ENCODE measurements around the gene OR52W1. TPM values are rescaled to one million over a fixed set of nuclear protein-coding genes. Genes with fewer than 3 reads are reported as not detected.
"Not testable (repeated sequence)": the region's sequence is repeated elsewhere in the genome, so short reads cannot be mapped to it uniquely, and the experiment has no call there.

Gene OR52W1
- total RNA-seq, 2 donors from 2014 or later = not detected

DNA sequence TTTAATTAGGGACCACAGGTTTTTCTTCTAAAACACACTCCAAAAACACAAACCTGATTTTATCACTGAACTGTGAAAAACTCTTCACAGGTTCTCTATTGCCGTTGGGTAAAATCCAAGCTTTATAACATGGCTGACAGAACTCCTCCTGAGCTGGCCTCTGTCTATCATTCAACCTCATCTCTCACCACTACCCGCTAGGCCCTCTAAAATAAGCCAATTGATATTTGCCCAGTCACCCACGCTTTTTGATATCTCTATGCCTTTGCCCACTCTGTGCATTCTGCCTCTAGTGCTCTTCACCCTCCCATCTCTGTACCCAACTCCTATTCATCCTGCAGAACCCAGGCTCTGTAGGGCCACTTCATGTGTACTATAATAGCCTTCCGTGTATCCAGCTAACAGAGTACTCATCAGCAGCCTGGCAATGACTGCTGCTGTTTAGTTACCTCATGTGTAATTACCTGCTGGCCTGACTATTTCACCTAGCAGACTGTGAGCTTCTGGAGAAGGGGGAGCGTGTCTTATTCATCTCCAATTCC is 38.8 kb downstream of the OR52W1 start:
- H3K27ac Mint-ChIP-seq = no peak overlapping the region
- no peaks in the 10 kb centered on the region for H3K9me3 Mint-ChIP-seq
- ATAC-seq (no peak), DNase-seq (ENCODE audit: low spot score in 2 of 2) (no peak)
- H3K36me3 Mint-ChIP-seq = peaks cover 6 to 7% of the 10 kb centered on the region in 2 donors

DNA sequence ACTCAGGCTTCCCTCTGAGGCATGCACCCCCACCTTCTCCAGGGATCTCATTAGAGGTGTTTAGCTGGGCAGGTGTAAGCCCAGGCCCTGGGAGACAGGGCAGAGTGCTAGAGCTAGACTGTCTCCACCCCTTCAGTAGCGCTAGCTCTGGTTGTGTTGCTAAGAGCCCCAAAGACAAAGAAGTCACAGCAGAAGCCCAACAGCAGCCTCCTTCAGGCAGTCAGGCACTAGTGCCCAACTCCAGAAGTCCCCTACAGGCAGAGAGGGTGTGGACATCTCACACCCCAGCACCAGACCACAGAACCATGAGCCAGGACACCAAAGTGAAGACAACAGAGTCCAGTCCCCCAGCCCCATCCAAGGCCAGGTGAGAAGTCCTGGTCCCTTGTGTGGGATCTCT is 39.9 kb downstream of the OR52W1 start, which contains the start of gene CNGA4:
Gene CNGA4, plus strand, starts transcription at position 188 of the 400 bp plus-strand sequence. Its CDS starts 118 bp downstream, at position 306.
- DNase-seq (ENCODE audit: low spot score in 2 of 2) = no peak
- Mint-ChIP-seq H3K27ac (no peak within 1 kb of the TSS), H3K9me3 (no peaks in the 10 kb centered on the region), H3K36me3 (peaks cover 5 to 6% of the 10 kb centered on the region in 2 donors)
- no peak for ATAC-seq

DNA sequence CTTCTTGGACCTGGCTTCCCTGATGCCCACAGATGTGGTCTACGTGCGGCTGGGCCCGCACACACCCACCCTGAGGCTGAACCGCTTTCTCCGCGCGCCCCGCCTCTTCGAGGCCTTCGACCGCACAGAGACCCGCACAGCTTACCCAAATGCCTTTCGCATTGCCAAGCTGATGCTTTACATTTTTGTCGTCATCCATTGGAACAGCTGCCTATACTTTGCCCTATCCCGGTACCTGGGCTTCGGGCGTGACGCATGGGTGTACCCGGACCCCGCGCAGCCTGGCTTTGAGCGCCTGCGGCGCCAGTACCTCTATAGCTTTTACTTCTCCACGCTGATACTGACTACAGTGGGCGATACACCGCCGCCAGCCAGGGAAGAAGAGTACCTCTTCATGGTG is 41.1 kb downstream of the OR52W1 start:
- ATAC-seq (no peak), DNase-seq (ENCODE audit: low spot score in 2 of 2) (no peak)
- Mint-ChIP-seq H3K27ac (no peak overlapping the region), H3K9me3 (no peaks in the 10 kb centered on the region), H3K36me3 (no peaks in the 10 kb centered on the region)

DNA sequence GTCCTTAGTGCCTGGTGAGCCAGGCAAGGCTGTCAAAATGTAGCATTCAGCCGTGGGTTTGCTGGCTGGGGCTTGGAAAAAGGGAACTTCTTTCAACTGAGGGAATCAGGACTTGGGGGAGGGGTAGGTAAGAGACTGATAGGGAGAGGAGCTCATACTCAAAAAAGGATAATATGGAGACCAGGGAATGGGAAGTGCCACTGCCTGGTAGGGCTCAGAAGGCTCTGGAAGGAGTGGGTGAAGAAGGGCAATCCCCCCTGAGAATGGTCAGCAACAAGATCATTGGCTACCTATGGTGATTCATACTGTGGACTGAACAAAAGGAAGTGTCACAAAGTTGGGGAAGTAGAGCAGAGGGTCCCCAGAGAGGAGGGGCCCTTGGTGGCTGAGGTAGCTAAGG is 41.8 kb downstream of the OR52W1 start:
- DNase-seq (ENCODE audit: low spot score in 2 of 2) = no peak
- H3K36me3 Mint-ChIP-seq = no peaks in the 10 kb centered on the region
- H3K9me3 Mint-ChIP-seq = no peaks in the 10 kb centered on the region

DNA sequence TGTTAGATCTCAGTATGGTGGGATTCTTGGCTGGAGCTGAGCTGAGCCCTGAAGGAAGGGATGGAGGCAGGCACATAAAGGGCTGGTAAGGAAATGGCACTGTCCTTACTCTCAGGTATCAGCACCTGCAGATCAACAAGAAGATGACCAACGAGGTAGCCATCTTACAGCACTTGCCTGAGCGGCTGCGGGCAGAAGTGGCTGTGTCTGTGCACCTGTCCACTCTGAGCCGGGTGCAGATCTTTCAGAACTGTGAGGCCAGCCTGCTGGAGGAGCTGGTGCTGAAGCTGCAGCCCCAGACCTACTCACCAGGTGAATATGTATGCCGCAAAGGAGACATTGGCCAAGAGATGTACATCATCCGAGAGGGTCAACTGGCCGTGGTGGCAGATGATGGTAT is 42.3 kb downstream of the OR52W1 start:
- H3K27ac Mint-ChIP-seq = no peak overlapping the region
- H3K9me3 Mint-ChIP-seq = no peaks in the 10 kb centered on the region
- ATAC-seq (no peak), DNase-seq (ENCODE audit: low spot score in 2 of 2) (no peak)
- H3K36me3 Mint-ChIP-seq = no peaks in the 10 kb centered on the region

More for the DNA sequence above, 41.8 kb downstream of the OR52W1 start:
- H3K27ac Mint-ChIP-seq = no peak overlapping the region
- ATAC-seq = no peak

DNA sequence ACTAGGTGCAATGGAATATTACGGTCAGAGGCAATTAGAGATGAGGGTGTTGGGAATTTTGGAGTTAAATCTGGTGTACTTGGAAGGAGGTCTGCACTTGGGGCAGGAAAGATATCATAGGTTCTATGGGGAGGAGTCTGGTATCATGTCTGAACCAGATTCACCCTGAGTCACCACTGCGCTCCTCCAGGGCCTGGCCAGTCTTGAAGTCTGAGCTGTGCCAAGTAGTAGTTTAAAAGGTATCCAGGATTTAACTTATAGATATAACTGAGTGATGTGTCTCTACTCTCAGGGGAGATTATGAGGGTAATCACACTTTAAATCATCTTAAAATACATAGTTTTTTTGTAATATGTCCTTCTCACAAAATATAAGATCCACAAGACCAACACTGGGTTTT is 46.5 kb downstream of the OR52W1 start:
- no peak overlapping the region for H3K27ac Mint-ChIP-seq
- H3K9me3 Mint-ChIP-seq = no peaks in the 10 kb centered on the region
- ATAC-seq = no peak
- no peaks in the 10 kb centered on the region for H3K36me3 Mint-ChIP-seq
- DNase-seq (ENCODE audit: low spot score in 2 of 2) = no peak

DNA sequence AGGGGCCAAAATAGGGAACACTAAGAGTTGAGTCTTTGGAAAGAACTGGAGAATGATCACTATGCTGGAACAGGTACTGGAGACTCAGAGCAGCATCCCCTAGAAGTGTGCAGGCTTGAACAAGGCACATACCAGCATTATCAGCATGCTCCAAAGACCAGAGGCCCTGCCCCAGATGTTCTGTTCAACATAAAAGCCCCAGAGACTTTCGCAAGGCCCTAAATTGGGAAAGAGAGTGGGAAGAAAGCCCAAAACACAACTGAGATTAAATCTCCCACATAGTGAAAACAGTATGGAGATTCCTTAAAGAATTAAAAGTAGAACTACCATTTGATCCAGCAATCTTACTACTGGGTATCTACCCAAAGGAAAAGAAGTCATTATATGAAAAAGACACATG is 49.2 kb downstream of the OR52W1 start:
- Mint-ChIP-seq H3K36me3 (no peaks in the 10 kb centered on the region), H3K27ac (no peak overlapping the region), H3K9me3 (no peaks in the 10 kb centered on the region)
- DNase-seq (ENCODE audit: low spot score in 2 of 2) (no peak), ATAC-seq (no peak)

DNA sequence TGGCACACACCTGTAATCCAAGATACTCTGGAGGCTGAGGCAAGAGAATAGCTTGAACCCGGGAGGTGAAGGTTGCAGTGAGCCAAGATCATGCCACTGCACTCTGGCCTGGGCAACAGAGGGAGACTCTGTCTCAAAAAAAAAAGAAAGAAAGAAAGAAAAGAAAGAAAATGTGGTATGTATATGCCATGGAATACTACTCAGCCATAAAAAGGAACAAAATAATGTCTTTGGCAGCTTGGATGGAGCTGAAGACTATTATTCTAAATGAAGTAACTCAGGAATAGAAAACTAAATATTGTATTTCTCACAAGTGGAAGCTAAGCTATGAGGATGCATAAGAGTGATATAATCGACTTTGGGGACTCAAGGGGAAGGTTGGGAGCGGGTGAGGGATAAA is 49.9 kb downstream of the OR52W1 start:
- H3K27ac Mint-ChIP-seq; H3K9me3 Mint-ChIP-seq; H3K36me3 Mint-ChIP-seq; ATAC-seq; DNase-seq (ENCODE audit: low spot score in 2 of 2): not testable (repeated sequence)

Other genes with a start within 250 kb of the OR52W1 start
- not detected for gene OR56A5, start 230.7 kb upstream of the OR52W1 start, total RNA-seq
- not detected for gene OR52L1, start 212.2 kb upstream of the OR52W1 start, total RNA-seq
- under 1 TPM in 1 of 2 donors, not detected in 1; 0.12 TPM for gene OR56A4, start 192.3 kb upstream of the OR52W1 start, total RNA-seq
- gene OR56A1, start 168.5 kb upstream of the OR52W1 start, total RNA-seq = under 1 TPM in 1 of 2 donors, not detected in 1; 0.04 TPM
- gene OR56B4, start 91.5 kb upstream of the OR52W1 start, total RNA-seq = not detected
- not detected for gene OR52B2, start 28.9 kb upstream of the OR52W1 start, total RNA-seq
- gene C11orf42, start 6.3 kb downstream of the OR52W1 start, total RNA-seq = not detected
- gene FHIP1B, start 35.4 kb downstream of the OR52W1 start, total RNA-seq = 10 to 100 TPM; 16.7 to 24.4 TPM
- gene CNGA4, start 39.9 kb downstream of the OR52W1 start, total RNA-seq = under 1 TPM; 0.21 to 0.52 TPM
- gene CCKBR, start 60.6 kb downstream of the OR52W1 start, total RNA-seq = not detected
- 10 to 100 TPM in 1 of 2 donors, 1 to 10 TPM in 1; 4.3 to 20.7 TPM for gene CAVIN3, start 121.3 kb downstream of the OR52W1 start, total RNA-seq
- 10 to 100 TPM; 13.1 to 24.8 TPM for gene SMPD1, start 191.2 kb downstream of the OR52W1 start, total RNA-seq
- 10 to 100 TPM; 40.0 to 72.5 TPM for gene APBB1, start 219.9 kb downstream of the OR52W1 start, total RNA-seq
- under 1 TPM; 0.41 to 0.55 TPM for gene HPX, start 241.8 kb downstream of the OR52W1 start, total RNA-seq